HEK293T (cell line): ENCODE data around the gene CPEB4.

ENCODE experiments used
- ARNT ChIP-seq: fragments of 450-650 bp; IDR thresholded peaks from 2 replicates; pipeline ENCODE4 v1.6.1; 2017; ENCODE audit warnings: mild to moderate bottlenecking
- BHLHE40 ChIP-seq: fragments of 450-650 bp; IDR thresholded peaks from 2 replicates; pipeline ENCODE4 v1.6.1; 2016; ENCODE audit warnings: mild to moderate bottlenecking, moderate library complexity, borderline replicate concordance
- CTBP1 ChIP-seq: fragments of 450-650 bp; IDR thresholded peaks from 2 replicates; pipeline ENCODE4 v1.6.1; 2016; ENCODE audit warnings: borderline replicate concordance
- ELF4 ChIP-seq: fragments of 450-650 bp; IDR thresholded peaks from 2 replicates; pipeline ENCODE4 v1.6.1; 2017; ENCODE audit warnings: antibody characterized with exemption
- FOXK2 ChIP-seq: fragments of 450-650 bp; IDR thresholded peaks from 2 replicates; pipeline ENCODE4 v1.6.1; 2016; ENCODE audit warnings: mild to moderate bottlenecking
- FOXM1 ChIP-seq: fragments of 450-650 bp; IDR thresholded peaks from 2 replicates; pipeline ENCODE4 v1.6.1; 2017; ENCODE audit warnings: mild to moderate bottlenecking, borderline replicate concordance
- HDGF ChIP-seq: fragments of 450-650 bp; IDR thresholded peaks from 2 replicates; pipeline ENCODE4 v1.6.1; 2017; ENCODE audit warnings: antibody characterized with exemption, borderline replicate concordance
- L3MBTL2 ChIP-seq: fragments of 450-650 bp; conservative IDR thresholded peaks from 2 replicates; pipeline ENCODE4 v1.6.1; 2016; ENCODE audit warnings: mild to moderate bottlenecking
- LEF1 ChIP-seq: fragments of 450-650 bp; IDR thresholded peaks from 2 replicates; pipeline ENCODE4 v1.6.1; 2017; ENCODE audit warnings: mild to moderate bottlenecking, borderline replicate concordance
- NFRKB ChIP-seq: fragments of 450-650 bp; IDR thresholded peaks from 2 replicates; pipeline ENCODE4 v1.6.1; 2016; ENCODE audit warnings: mild to moderate bottlenecking, moderate library complexity
- SP1 ChIP-seq: fragments of 450-650 bp; IDR thresholded peaks from 2 replicates; pipeline ENCODE4 v1.6.1; 2017
- SUZ12 ChIP-seq: fragments of 450-650 bp; IDR thresholded peaks from 2 replicates; pipeline ENCODE4 v1.6.1; 2016; ENCODE audit warnings: mild to moderate bottlenecking
- TARDBP ChIP-seq: fragments of 450-650 bp; IDR thresholded peaks from 2 replicates; pipeline ENCODE4 v1.6.1; 2016
- ZNF384 ChIP-seq: fragments of 450-650 bp; IDR thresholded peaks from 2 replicates; pipeline ENCODE4 v1.6.1; 2016

DNA sequence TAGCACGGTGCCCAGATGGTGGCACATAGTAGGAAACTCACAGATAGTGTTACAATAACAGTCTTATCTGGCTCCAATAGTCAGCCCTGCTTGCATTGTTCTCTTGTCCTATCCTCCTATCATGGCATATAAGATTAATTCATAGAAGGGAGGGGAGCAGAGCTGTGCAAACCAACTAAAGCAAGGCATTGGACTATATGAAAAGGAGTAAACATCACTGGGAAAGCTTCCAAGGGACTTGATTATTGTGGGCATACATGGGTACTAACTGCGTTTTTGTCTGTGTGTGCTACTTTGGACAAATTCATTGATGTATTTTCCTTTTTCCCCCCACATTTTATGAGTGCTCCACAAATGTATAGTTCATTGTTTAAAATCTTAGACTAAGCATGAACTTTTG lies 57.0 kb downstream of the CPEB4 start:
- no peak for TF ChIP-seq FOXK2
- no peak for TF ChIP-seq L3MBTL2
- no peak for TF ChIP-seq SUZ12
- TF ChIP-seq BHLHE40: no peak
- TF ChIP-seq NFRKB: no peak
- TF ChIP-seq ARNT: no peak
- TF ChIP-seq FOXM1: no peak
- TF ChIP-seq CTBP1: no peak
- TF ChIP-seq TARDBP: no peak
- TF ChIP-seq LEF1: no peak
- no peak for TF ChIP-seq ELF4
- no peak for TF ChIP-seq ZNF384
- TF ChIP-seq SP1: no peak
- no peak for TF ChIP-seq HDGF
